GM19238 (cell line): Measurements from ENCODE around the gene BRMS1.
"Not testable (repeated sequence)": the region's sequence is repeated elsewhere in the genome, so short reads cannot be mapped to it uniquely, and the experiment has no call there.

Experiments used
- DNase-seq: peaks from one replicate; pipeline ENCODE4 v3.0.0; 2011; ENCODE audit warnings: low spot score; ENCODE audit not compliant: insufficient read length

Gene BRMS1

GRCh38 chr11:66326261-66327111 lies 18.4 kb downstream of the BRMS1 start:
- DNase-seq = no peak

GRCh38 chr11:66325263-66325671 lies 19.6 kb downstream of the BRMS1 start:
- no peak for DNase-seq

- no peak for DNase-seq
Observed at GRCh38 chr11:66324664-66325063, 20.2 kb downstream of the BRMS1 start.

DNA sequence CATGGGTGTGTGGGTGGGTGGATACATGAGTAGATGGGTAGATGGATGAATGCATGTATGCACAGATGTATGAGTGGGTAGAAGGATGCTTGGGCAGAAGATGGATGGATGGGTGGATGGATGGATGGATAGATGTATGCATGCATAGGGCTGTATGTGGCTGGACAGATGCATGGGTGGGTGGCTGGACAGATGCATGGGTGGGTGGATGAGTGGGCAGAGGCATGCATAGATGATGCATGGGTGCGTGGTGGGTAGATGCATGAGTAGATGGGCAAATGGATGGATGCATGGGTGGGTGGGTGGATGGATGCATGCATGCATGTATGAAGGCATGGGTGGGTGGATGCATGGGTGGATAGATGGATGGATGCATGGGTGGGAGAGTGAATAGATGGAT lies 21.2 kb downstream of the BRMS1 start:
- DNase-seq = no peak

GRCh38 chr11:66322732-66323427 lies 22.0 kb downstream of the BRMS1 start:
- DNase-seq = no peak

- no peak for DNase-seq
Observed at GRCh38 chr11:66321606-66322005, 23.3 kb downstream of the BRMS1 start.

DNA sequence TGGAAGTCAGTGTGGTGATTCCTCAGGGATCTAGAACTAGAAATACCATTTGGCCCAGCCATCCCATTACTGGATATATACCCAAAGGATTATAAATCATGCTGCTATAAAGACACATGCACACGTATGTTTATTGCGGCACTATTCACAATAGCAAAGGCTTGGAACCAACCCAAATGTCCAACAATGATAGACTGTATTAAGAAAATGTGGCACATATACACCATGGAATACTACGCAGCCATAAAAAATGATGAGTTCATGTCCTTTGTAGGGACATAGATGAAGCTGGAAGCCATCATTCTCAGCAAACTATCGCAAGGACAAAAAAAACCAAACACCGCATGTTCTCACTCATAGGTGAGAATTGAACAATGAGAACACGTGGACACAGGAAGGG lies 24.2 kb downstream of the BRMS1 start:
- DNase-seq = not testable (repeated sequence)

GRCh38 chr11:66320289-66320688 lies 24.6 kb downstream of the BRMS1 start:
- not testable (repeated sequence) for DNase-seq

DNA sequence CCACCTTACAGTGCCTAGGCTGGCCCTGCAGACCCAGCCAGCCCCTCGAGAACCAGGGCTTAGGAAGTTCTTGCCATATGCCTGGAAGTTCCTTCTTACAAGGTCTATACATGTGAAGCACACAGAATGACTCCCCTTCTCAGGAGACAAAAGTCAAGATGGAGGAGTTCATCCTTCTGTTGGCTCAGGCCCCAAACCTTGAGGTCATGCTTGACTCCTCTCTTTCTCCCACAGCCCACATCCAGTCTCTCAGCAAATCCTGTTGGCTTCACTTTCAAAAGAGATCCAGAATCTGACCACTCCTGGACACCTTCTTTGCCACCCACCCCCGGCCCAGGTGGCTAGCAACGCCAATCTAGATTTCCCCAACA lies 26.3 kb downstream of the BRMS1 start:
- DNase-seq = no peak

DNA sequence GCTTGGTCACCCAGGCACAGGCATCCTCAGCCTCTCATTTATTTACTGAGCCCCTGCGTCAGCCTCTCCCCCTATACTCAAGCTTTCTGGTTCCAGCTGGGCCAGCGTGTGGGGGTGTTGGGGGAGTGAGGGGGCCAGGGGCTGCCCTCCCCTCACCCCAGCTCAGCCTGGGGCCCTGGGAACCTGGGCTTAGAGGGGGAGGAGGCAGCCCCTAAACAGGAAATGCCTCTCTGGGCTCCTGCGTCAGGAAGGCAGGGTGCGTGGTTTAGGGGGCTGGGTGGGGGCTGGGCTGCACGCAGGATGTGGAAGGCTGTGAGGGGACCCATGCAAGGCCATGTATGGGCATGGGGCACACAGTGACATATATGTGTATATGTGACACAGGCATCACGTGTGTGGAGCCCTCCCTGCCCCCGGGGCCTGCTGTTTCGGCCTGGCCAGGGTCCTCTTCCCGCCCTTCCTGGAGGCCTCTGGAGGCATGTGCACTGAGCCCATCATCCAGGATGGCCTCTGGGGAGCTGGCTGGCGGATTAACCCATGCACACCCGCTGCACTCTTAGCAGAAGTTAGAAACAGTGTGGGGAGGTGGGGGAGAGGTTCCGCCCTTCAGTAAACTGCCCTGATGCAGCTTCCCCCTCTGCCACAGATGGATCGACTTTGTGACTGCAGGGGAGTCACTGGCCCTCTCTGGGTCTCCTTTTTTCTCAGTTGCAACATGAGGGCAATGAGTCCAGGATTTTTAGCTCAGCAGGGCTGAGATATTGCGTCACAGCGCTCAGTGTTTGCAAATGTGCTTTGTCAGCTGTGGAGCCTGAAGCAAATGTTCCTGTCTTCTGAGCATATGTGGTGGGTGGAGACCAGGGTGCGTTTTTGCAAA lies 26.9 kb downstream of the BRMS1 start:
- DNase-seq = no peak

DNA sequence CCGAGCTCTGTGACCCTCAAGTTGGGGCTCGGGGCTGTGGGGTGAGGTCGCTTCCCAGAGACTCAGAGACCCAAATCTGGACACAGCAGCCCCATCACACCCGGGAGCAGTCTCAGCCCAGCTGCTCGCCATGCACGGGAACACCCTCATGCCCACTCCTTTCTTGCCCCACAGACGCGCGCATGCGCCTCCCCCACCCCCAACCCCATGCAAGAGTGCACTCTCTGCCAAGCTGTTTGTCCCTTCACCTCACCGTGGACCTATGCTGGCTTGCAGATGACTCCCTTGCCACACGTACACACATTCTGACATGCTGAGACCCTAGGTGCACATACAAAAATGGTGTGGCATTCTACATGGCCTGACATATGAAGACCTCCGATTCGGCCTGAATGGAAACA lies 27.6 kb downstream of the BRMS1 start:
- no peak for DNase-seq

DNA sequence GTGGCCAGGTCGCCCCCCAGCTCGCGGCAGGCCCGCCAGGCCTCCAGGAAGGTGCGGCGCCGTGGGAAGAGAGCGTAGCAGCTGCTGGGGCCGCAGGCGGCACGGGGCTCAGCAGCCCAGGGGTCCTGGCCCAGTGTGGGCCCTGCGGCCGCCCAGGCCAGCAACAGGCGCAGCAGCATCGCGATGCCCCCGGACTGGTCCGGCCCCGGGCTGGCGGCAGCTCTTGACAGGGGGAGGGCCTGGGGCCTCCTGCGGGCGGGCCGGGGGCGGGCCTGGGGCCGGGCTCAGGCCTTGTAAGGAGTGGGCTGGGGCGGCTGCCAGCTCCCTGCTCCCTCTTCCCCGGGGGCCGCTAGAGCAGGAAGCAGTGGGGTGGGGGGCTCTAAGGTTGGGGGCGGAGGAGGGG lies 28.1 kb downstream of the BRMS1 start, which contains the start of gene CD248:
TSS of gene CD248 (minus strand) at position 196 of the 403 bp plus-strand sequence. CDS start at position 179, 17 bp downstream.
- DNase-seq = no peak

DNA sequence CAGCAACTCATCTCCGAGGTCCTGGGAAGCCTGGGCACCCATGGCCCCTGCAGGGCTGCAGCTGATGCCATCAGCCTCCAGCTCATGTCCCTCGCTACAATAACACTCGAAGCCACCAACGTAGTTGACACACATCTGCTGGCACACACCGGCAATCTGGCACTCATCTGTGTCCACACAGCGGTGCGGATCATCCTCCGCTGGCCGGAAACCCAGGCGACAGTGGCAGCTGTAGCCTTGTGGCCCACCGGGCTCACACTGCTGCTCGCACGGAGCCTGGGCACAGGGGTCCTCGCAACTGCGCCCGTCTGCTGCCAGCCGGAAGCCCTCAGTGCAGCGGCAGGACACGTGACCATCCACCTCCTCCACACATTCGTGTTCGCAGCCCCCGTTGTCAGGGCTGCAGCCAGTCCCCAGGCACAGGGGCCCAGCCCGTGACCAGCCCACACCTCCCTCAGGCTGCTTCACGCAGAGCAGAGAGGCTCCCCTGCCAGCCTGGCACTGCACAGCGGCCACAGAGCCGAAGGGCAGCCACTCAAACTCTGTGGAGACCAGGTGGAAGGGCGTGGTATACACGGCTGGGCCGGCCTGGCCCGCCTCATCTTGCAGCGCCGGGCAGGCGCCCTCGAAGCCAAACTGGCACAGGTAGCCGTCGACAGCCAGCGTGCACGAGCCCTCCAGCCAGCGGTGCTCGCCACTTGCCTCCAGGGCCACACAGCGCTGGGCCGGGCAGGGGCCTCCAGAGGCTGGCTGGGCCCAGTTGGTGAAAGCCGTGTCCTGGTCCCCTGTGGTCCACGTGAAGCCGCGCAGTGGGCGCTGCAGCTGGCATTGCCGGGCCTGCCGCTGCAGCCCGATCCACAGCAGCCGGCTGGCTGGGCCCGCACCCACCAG lies 28.7 kb downstream of the BRMS1 start:
- no peak for DNase-seq

- no peak for DNase-seq
Observed at GRCh38 chr11:66315498-66315885, 29.4 kb downstream of the BRMS1 start.

DNA sequence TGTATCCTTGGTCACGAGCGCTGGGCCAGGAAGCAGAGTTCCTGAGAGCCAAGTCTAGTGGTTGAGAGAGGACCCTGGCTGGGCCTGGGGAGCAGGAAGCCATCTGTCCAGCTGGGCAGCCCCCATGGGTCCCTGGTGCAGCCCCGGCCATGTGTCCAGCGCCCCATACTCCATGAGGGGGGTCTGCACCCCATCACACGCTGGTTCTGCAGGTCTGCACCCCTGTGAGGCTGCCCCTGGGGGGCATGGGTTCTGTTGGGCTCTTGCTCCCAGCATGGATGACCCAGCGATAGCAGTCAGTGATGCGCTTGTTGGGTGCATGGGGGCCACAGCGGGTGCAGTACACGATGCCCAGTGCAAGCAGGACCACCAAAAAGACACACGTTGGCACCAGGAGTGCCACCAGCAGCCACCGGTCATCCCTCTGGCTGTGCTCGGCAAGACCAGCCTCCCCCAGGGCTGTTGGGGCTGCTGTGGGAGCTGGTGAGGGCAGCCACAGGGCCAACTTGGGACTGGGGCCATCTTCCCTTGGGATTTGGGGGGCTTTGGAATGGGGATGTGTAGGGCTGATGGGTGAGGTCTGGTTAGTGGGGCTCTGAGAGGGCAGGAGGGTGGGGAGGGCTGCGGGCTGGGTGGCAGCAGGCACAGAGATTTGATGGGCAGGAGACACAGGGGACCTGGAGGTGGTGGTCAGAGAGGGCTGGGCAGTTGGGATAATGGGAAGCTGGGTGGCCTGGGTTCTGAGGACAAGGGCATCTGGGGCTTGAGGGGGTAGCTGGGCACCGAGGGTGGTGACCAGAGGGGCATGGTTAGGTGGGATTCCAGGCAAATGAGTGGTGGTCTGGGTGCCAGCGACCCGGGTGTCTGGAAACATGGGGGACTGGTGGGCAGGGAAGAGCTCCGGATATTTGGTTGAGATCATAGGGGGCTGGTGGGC lies 30.1 kb downstream of the BRMS1 start:
- DNase-seq = no peak

DNA sequence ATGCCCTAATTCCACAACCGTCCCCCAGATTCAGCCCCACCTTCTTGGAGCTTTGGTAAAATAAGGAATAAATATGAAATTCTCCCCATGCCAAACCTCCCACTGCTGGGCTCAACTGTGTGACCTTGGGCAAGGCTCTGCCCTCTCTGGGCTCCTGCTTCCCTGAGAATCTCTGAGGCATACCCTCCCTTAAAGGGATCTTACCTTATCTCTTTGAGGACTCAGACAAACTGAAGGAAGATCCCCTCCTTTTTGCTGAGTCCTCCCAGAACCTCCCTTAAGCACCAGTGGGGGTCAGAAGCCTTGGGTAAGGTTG lies 30.8 kb downstream of the BRMS1 start:
- DNase-seq = no peak

DNA sequence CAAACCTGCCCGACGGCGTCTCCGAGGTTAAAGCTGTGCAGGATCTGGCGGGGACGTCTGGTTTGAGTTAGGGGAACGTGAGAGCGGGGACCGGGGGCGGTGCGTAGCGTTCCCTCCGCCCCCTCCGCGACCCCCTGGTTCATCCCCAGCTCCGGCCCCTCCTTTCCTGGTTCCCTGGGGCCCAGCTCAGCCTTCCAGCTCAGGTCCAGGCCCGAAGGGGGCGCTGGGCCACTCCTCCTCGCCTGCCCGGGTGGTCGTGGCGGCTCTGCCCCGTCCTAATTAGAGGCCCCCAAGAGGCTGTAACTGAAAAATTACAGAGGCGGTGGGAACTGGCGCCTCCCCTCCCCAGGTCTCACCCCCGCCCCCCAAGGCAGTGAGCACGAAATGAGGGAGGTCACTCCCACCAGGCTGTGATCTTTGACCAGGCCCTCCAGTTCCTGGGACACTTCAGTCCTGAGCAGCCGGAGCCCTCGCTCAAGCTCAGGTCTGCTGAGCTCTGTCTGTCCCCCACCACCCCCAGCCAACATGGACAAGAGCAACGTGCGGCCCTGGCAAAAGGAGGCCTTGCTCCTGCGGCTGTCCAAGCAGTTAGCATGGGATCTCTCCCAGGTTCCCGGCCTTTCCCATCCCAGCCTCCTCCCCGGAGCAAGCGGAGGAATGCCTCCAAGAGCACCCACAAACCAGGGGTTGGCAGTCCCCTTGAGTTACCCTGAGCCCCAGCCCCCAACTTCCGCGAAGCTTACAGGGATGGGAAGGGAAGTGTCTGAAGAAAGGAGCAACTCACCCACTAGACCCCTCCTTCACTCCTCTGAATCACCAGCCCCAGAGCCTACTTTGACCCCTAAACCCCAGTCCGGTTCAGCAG lies 31.4 kb downstream of the BRMS1 start:
- DNase-seq = no peak

DNA sequence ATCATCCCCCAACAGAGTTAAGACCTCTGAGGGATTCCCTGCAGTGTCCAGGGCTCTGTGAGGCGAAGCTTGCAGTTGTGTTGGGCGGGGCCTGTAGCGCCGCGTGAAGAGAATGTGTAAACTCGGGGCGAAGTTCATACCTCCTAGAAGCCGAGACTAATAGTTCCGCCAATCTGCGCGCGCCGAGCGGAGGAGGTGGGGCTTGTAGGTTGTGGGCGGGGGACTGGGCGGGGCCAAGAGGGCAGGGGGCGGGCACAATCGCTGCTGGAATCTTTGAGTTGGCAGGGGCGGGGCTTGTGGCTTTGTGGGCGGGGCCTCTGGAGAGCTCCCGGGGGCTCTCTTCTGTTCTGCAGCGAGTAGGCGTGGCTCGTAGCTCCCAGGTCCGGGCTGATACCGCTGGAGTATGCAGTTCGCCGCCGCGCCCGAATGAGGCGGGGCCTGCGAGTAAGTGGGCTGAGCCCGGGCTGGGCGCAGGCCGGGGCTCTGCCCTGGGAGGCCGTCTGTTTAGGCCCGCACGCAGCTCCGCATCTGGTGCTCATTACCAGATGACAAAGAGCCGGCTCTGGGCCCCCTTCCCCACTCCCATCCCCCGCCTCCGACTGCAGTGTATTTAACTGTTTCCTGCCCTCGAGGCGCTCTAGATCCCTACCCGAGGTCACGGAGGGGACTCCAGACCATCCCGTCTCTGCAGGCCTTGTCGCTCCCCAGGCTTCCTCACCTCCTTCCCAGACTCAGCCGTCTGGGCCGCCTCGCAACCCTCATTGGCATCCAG lies 32.2 kb downstream of the BRMS1 start:
- peak; percentile 94 for DNase-seq
